GM18873 (cell line): ENCODE measurements around the gene HAS3.
"Not testable (repeated sequence)": the region's sequence is repeated elsewhere in the genome, so short reads cannot be mapped to it uniquely, and the experiment has no call there.

Experiments used
- ATAC-seq: cut with Tn5 transposase; IDR thresholded peaks from one replicate; pipeline ENCODE4 v1.9.1; 2021; ENCODE audit warnings: mild to moderate bottlenecking, moderate library complexity, moderate number of reproducible peaks; ENCODE audit not compliant: unreplicated experiment, low FRiP score

HAS3 gene

GRCh38 chr16:69105501-69106361 lies at the start of gene HAS3:
Gene HAS3, plus strand, starts transcription at chr16:69105653. Its CDS starts 3,743 bp downstream, at chr16:69109396.
- no peak for ATAC-seq

DNA sequence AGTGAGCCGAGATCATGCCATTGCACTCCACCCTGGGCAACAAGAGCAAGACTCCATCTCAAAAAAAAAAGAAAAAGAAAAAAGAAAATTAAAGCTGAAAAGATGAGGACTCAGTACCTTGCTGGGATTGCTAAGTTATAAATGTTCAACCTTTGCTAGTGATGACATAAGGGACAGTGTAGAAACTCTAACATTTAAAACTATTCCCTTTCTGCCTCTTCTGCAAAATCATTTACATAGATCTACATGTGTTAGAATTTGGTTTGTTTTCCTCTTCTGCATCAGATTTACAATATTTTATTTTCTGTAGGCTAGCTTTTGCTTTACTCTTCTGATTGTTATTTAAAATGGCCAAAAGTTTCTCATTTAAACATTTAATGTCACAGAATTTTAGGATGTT lies 49.5 kb upstream of the HAS3 start:
- no peak for ATAC-seq

DNA sequence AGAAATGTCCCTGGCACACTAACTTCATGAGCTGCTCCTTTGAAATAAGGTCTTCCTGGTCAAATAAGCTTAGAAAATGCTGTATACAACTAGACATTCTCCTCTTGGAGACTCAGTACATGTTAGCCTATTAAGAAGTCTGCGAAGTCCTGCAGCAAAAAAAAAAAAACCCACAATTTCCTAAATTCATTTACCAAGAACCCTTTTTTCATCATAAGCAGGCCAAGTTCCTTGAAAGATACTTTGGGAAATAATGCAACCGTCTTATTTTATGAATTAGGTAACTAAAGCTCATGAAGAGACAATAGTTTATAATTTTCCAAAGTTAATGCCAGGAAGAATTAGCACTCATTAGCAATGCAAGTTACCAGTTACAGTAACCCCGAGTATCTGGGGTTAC lies 49.0 kb upstream of the HAS3 start:
- ATAC-seq, result no peak

- ATAC-seq, result no peak
Observed at GRCh38 chr16:69057400-69058378, 47.8 kb upstream of the HAS3 start.

- ATAC-seq, result not testable (repeated sequence)
Observed at GRCh38 chr16:69063491-69063890, 42.0 kb upstream of the HAS3 start.

GRCh38 chr16:69064124-69064763 lies 41.2 kb upstream of the HAS3 start:
- ATAC-seq, result no peak

DNA sequence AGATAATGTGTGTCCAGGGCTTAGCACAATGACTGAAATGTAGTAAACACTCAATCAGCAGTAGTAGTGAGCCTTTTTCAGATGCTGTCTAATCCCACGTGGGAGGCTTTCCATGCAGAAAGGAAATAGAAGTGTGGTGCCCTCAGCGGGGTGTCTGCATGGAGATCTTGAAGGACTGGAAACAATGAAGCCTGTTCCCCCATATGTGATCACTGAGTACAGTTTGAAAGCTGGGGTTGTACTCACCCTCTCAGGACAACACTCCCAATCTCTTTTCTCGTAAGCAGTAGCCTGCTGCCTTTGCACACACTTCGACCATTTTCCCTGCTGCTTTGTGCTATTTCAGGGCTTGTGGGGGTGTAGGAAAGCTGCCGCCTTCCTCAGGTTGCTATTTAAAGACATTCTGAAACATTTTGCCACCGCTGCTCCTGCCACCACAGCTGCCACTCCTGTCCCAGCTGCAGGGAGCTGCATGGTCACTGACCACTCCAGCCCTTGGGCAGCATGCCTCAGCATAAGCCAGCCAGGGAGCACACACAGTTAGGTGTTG lies 40.6 kb upstream of the HAS3 start:
- ATAC-seq, result no peak

DNA sequence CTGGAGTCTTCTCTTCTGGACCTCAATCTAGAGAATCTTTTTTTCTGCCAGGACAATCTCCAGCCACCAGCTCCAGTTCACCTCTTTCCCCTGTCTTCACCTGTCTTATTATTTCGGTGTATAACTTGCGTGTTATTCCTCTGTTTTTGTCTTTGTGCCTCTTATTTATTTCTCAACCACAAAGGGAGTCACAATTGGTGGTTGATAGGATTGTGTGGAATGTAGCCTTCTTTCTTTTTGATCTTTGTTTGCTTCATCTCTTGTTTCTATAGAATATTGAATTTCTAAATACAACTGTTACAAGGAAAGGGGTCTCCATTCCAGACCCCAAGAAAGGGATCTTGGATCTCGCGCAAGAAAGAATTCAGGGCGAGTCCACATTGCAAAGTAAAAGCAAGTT lies 35.9 kb upstream of the HAS3 start:
- ATAC-seq, result no peak

- no peak for ATAC-seq
Observed at GRCh38 chr16:69071036-69071435, 34.4 kb upstream of the HAS3 start.

DNA sequence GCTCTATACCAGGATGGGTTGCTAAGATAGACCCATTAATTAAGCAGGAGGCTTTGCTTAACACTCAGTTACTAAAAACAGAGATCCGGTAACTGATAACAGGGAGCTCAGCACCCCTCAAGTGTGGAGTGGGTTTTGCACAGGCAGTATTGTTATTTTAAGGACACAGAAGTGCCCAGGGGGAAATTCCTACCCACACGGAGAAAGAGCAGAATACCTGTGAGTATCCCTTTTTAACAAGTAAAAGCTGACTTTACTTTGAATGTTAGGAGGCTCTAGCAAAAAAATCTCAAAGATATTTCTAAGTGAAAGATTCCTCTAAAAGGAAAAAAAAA lies 32.8 kb upstream of the HAS3 start:
- no peak for ATAC-seq

DNA sequence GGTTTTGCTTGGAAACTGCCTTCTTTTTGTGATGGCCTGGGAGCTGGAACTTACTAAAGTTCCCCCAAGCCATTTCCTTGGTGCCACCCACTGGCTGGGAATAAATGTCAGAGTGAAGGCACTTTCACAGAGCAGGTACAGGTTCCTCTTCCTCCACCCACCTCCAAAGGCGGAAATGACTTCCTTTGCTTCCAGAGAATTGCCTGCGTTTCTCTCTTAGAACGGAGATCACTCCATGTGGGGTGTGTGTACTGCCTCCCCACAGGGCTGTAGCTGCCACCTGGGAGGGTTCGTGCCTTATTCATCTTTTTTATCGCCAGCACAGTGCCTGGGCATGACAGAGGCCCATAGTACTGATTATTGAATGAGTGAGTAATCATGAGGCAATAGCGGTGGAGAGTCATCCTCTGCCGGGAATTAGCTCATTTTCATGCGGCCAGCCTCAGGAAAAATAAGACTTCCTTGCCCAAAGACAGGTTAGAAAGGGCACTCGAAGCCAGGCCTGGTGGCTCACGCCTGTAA lies 32.2 kb upstream of the HAS3 start:
- no peak for ATAC-seq

GRCh38 chr16:69077251-69077650 lies 28.2 kb upstream of the HAS3 start:
- ATAC-seq, result no peak

DNA sequence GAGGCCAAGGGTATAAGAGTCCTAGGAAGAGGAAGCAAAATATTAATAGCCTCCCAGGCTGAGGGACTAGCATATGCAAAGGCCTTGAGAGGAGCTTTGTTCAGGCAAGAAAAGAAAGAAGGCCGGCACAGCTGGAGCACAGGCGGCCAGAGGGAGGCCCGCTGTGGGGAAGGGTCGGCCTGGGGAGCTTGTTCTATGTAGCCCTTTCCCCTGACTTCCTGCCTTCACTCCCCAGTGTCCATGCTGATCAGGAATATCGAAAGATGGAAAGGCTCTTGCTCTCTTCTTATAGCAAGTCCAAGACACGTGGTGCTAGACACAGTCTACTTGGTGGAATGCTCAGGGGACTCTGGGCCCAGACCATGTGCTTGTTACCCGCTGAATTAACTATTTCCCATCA lies 27.4 kb upstream of the HAS3 start:
- ATAC-seq, result no peak

DNA sequence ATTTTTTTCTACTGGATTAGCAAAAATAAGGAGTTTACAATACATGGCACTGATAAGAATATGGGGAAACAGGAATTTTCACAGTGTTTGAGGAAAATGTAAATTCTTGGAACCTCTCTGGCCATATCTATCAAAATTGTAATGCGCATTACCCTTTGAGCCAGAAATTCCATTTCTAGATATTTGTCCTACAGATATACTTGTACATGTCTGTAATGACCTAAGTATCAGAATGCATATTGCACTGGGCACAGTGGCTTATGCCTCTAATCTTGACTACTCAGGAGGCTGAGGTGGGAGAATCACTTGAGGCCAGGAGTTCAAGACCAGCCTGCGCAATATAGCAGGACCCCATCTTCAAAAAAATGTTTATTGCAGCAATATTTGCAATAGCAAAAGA lies 25.8 kb upstream of the HAS3 start:
- ATAC-seq, result no peak

- ATAC-seq, result no peak
Observed at GRCh38 chr16:69083306-69083941, 22.0 kb upstream of the HAS3 start.

DNA sequence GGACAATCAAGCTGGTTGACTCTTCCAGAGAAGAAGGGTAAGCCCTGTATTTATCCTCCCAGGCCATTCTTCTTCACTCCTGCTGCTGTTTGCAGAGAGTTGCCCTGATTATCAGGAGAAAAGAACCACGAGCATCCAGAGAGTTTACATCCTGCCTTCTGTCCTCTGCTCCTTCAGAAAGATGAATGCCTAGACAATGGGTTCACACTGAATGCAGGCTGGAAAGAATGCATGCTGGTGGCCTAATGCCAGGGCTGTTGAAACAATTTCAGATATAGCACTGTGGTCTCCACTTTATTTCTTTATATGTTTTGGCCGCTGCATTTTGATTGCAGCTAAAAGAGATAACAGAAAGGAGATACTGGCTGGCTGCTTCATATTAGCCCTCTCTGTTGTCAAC lies 21.2 kb upstream of the HAS3 start:
- no peak for ATAC-seq

- no peak for ATAC-seq
Observed at GRCh38 chr16:69085032-69085695, 20.3 kb upstream of the HAS3 start.

GRCh38 chr16:69087161-69087581 lies 18.3 kb upstream of the HAS3 start:
- no peak for ATAC-seq

GRCh38 chr16:69088684-69089083 lies 16.8 kb upstream of the HAS3 start:
- no peak for ATAC-seq
